IMR-90 (cell line): Measurements from ENCODE around the gene PTPN21. TPM values are rescaled to one million over a fixed set of nuclear protein-coding genes. Genes with fewer than 3 reads are reported as not detected.

Experiments
- ATAC-seq: fragments of 200-7000 bp; cut with Tn5 transposase; 2 replicates; pipeline ENCODE4 v1.9.1; 2020; ENCODE audit warnings: low read depth, mild to moderate bottlenecking, moderate library complexity
- BruUV-seq: library from RNA; stranded (reverse); fragments of 400-500 nt; replicated peaks from 2 replicates; lab custom pipeline; 2021; lab: Mats Ljungman, UMichigan
- CTCF ChIA-PET: fragments of 300-600 bp; formaldehyde crosslinking; extraction: SDS; loops from one replicate; lab custom pipeline; 2021; ENCODE audit warnings: antibody characterized with exemption; lab: Yijun Ruan, JAX
- POLR2A ChIA-PET: fragments of 300-600 bp; sonication (Branson Sonifier 250); formaldehyde crosslinking; loops from one replicate; lab custom pipeline; 2022; ENCODE audit warnings: antibody characterized with exemption; ENCODE audit not compliant: unreplicated experiment; lab: Charles Lee
- DNase-seq: peaks from one replicate; pipeline ENCODE4 v3.0.0; 2013
- H2AFZ ChIP-seq: replicated peaks from 2 replicates; pipeline ENCODE3; 2013; ENCODE audit warnings: low read length, mild to moderate bottlenecking; ENCODE audit not compliant: poor library complexity
- H2AK5ac ChIP-seq: 2 replicates; pipeline ENCODE4 v1.6.1; 2013; ENCODE audit warnings: low read depth, low read length, inconsistent platforms
- H2AK9ac ChIP-seq: replicated peaks from 2 replicates; pipeline ENCODE3; 2013; ENCODE audit warnings: mild to moderate bottlenecking, low read depth, low read length, moderate library complexity; ENCODE audit not compliant: poor library complexity
- H2BK120ac ChIP-seq: 2 replicates; pipeline ENCODE4 v1.6.1; 2013; ENCODE audit warnings: low read depth, low read length, inconsistent platforms
- H2BK15ac ChIP-seq: 3 replicates; pipeline ENCODE4 v1.6.1; 2013; ENCODE audit warnings: low read depth, low read length, inconsistent platforms
- H2BK20ac ChIP-seq: 2 replicates; pipeline ENCODE4 v1.6.1; 2013; ENCODE audit warnings: low read depth, mild to moderate bottlenecking, inconsistent platforms, low read length, moderate library complexity
- H2BK5ac ChIP-seq: 2 replicates; pipeline ENCODE4 v1.6.1; 2013; ENCODE audit warnings: mild to moderate bottlenecking, low read depth, low read length, inconsistent platforms; ENCODE audit not compliant: poor library complexity, severe bottlenecking
- H3K14ac ChIP-seq: replicated peaks from 2 replicates; pipeline ENCODE4 v1.6.1; 2013; ENCODE audit warnings: low read depth, low read length, inconsistent platforms
- H3K18ac ChIP-seq: 2 replicates; pipeline ENCODE4 v1.6.1; 2013; ENCODE audit warnings: low read depth, low read length, control low read depth
- H3K23ac ChIP-seq: 2 replicates; pipeline ENCODE4 v1.6.1; 2013; ENCODE audit warnings: low read depth, low read length, inconsistent platforms
- H3K27ac ChIP-seq: 2 replicates; pipeline ENCODE4 v1.5.1; 2013; ENCODE audit warnings: mild to moderate bottlenecking, control low read depth, low read length; ENCODE audit not compliant: insufficient read depth
- H3K27me3 ChIP-seq: 2 replicates; pipeline ENCODE4 v1.6.1; 2013; ENCODE audit warnings: low read length; ENCODE audit not compliant: control insufficient read depth, insufficient read depth
- H3K36me3 ChIP-seq: 2 replicates; pipeline ENCODE4 v1.6.1; 2013; ENCODE audit warnings: low read length, mixed read lengths; ENCODE audit not compliant: control insufficient read depth, insufficient read depth
- H3K4ac ChIP-seq: 2 replicates; pipeline ENCODE4 v1.6.1; 2013; ENCODE audit warnings: low read depth, low read length, inconsistent platforms
- H3K4me1 ChIP-seq: 2 replicates; pipeline ENCODE4 v1.6.1; 2013; ENCODE audit warnings: low read length, mixed read lengths; ENCODE audit not compliant: control insufficient read depth, insufficient read depth
- H3K4me2 ChIP-seq: 2 replicates; pipeline ENCODE4 v1.6.1; 2013; ENCODE audit warnings: low read depth, mild to moderate bottlenecking, control low read depth, low read length, moderate library complexity
- H3K4me3 ChIP-seq: 2 replicates; pipeline ENCODE4 v1.5.1; 2013; ENCODE audit warnings: low read depth, mild to moderate bottlenecking, control low read depth, low read length, moderate library complexity; ENCODE audit not compliant: insufficient read depth
- H3K56ac ChIP-seq: 2 replicates; pipeline ENCODE4 v1.6.1; 2013; ENCODE audit warnings: low read length, inconsistent platforms; ENCODE audit not compliant: insufficient read depth; ENCODE audit errors: extremely low read depth
- H3K79me1 ChIP-seq, 2 experiments: 2 replicates each; pipeline ENCODE4 v1.6.1; 2013; ENCODE audit warnings: low read length in 2 of 2, inconsistent platforms in 1 of 2, low read depth in 1 of 2
- H3K9ac ChIP-seq: 2 replicates; pipeline ENCODE4 v1.6.1; 2013; ENCODE audit warnings: low read depth, low read length, control low read depth
- H3K9me1 ChIP-seq: 2 replicates; pipeline ENCODE4 v1.6.1; 2013; ENCODE audit warnings: low read length, inconsistent platforms; ENCODE audit not compliant: insufficient read depth
- H3K9me3 ChIP-seq: 2 replicates; pipeline ENCODE4 v1.6.1; 2013; ENCODE audit warnings: low read length; ENCODE audit not compliant: control insufficient read depth, insufficient read depth
- H4K20me1 ChIP-seq: 2 replicates; pipeline ENCODE4 v1.6.1; 2013; ENCODE audit warnings: low read length, inconsistent platforms; ENCODE audit not compliant: insufficient read depth
- H4K5ac ChIP-seq: 2 replicates; pipeline ENCODE4 v1.6.1; 2013; ENCODE audit warnings: mild to moderate bottlenecking, low read depth, low read length, control low read depth
- H4K8ac ChIP-seq, 2 experiments: 2 replicates each; pipeline ENCODE4 v1.6.1; 2013; ENCODE audit warnings: low read depth in 2 of 2, low read length in 2 of 2, control low read depth in 1 of 2, inconsistent platforms in 1 of 2
- H4K91ac ChIP-seq: 2 replicates; pipeline ENCODE4 v1.6.1; 2013; ENCODE audit warnings: low read depth, low read length, inconsistent platforms; ENCODE audit not compliant: insufficient read depth
- BHLHE40 ChIP-seq: fragments of 150-350 bp; IDR thresholded peaks from 2 replicates; pipeline ENCODE4 v1.6.1; 2016; ENCODE audit warnings: mild to moderate bottlenecking, low read depth, low read length
- CEBPB ChIP-seq: IDR thresholded peaks from 2 replicates; pipeline ENCODE4 v1.6.1; 2012; ENCODE audit warnings: low read depth, low read length, improper control_type of control experiment
- CHD1 ChIP-seq: IDR thresholded peaks from 2 replicates; pipeline ENCODE4 v1.6.1; 2012; ENCODE audit warnings: low read depth, low read length, improper control_type of control experiment
- CTCF ChIP-seq: conservative IDR thresholded peaks from 2 replicates; pipeline ENCODE4 v1.5.1; 2012; ENCODE audit warnings: mild to moderate bottlenecking, low read depth, low read length, improper control_type of control experiment
- FOS ChIP-seq: fragments of 150-350 bp; IDR thresholded peaks from 2 replicates; pipeline ENCODE4 v1.6.1; 2016; ENCODE audit warnings: low read depth, low read length
- MAFK ChIP-seq: IDR thresholded peaks from 2 replicates; pipeline ENCODE4 v1.6.1; 2012; ENCODE audit warnings: low read depth, low read length, improper control_type of control experiment
- MAZ ChIP-seq: IDR thresholded peaks from 2 replicates; pipeline ENCODE4 v1.6.1; 2012; ENCODE audit warnings: low read depth, mild to moderate bottlenecking, low read length, improper control_type of control experiment, moderate library complexity, borderline replicate concordance
- RAD21 ChIP-seq: IDR thresholded peaks from 2 replicates; pipeline ENCODE4 v1.6.1; 2012; ENCODE audit warnings: low read length, improper control_type of control experiment
- RFX5 ChIP-seq: IDR thresholded peaks from 2 replicates; pipeline ENCODE4 v1.8.0; 2012; ENCODE audit warnings: low read depth, mild to moderate bottlenecking, low read length, moderate library complexity
- SMC3 ChIP-seq: fragments of 150-350 bp; IDR thresholded peaks from 2 replicates; pipeline ENCODE4 v1.6.1; 2016; ENCODE audit warnings: low read depth, mild to moderate bottlenecking, antibody characterized with exemption, low read length, moderate library complexity
- USF2 ChIP-seq: fragments of 150-350 bp; IDR thresholded peaks from 2 replicates; pipeline ENCODE4 v1.6.1; 2017; ENCODE audit warnings: mild to moderate bottlenecking, antibody characterized with exemption, low read length, low read depth
- WGBS, 2 experiments: methylation state at CpG; one replicate each; pipeline versions ENCODE4 v1.1.5 to v1.1.7; 2013; ENCODE audit warnings: missing lambda C conversion rate in 2 of 2; ENCODE audit not compliant: insufficient read length in 1 of 2; ENCODE audit errors: extremely low coverage in 2 of 2; 5-methylcytosine and 5-hydroxymethylcytosine counted together
- dilution Hi-C: fragments of 300-500 bp; cut with HindIII; formaldehyde crosslinking; loops from one replicate; pipeline ENCODE4 v1.14.3; 2018; ENCODE audit warnings: low sequenced_read_pairs; ENCODE audit not compliant: unreplicated experiment
- in situ Hi-C: fragments of 300-500 bp; cut with MboI; formaldehyde crosslinking; loops from 3 replicates; pipeline ENCODE4 v1.14.3; 2019; ENCODE audit warnings: low sequenced_read_pairs, inconsistent platforms, mixed read lengths
- intact Hi-C: fragments of 100-400 bp; cut with micrococcal nuclease; formaldehyde crosslinking; loops from 2 replicates; pipeline ENCODE4 v1.10.0; 2022
- polyA plus RNA-seq, 3 experiments: library from polyadenylated mRNA; depleted of rRNA; stranded (reverse); fragments of >200 nt; gene quantifications; 2 replicates each; pipeline ENCODE4 v1.2.3, GENCODE V29; 2012; ENCODE audit warnings: low replicate concordance in 1 of 3
- total RNA-seq: library from RNA; depleted of rRNA; stranded (reverse); fragments of >200 nt; gene quantifications from 2 replicates; pipeline ENCODE4 v1.2.3, GENCODE V29; 2012

The PTPN21 gene
- total and polyA plus RNA-seq, 2 of the 4 experiments (the other 2 are of a cell fraction) = 10.4 to 10.7 TPM

GRCh38 chr14:88473791-88474190 lies 81.0 kb downstream of the PTPN21 start:
- Histone ChIP-seq H3K4me2 (no peak overlapping the region; the same call in 1 of the 2 replicates), H4K8ac (peak overlapping the region in 1 of 2 experiments; percentile 72; a peak in 3 of 4 replicates), H3K23ac (no peak overlapping the region), H3K36me3 (peaks cover 33% of the 10 kb centered on the region), H2BK5ac (peak overlapping the region; percentile 83), H3K4ac (peak overlapping the region; percentile 80; the same call in 1 of the 2 replicates), H2BK20ac (peak overlapping the region; percentile 69), H3K4me1 (peaks cover 30% of the 10 kb centered on the region), H2BK120ac (peak overlapping the region; percentile 71), H2BK15ac (no peak overlapping the region; the same call in 2 of the 3 replicates), H3K9me1 (peaks cover 23% of the 10 kb centered on the region), H2AFZ (no peak overlapping the region), H2AK9ac (no peak overlapping the region), H2AK5ac (no peak overlapping the region), H3K27ac (peak overlapping the region; percentile 95; the same call in 1 of the 2 replicates), H4K91ac (0 out of 2 replicates have a peak overlapping the region, but pooled peaks have one; percentile 78), H3K56ac (peak overlapping the region; percentile 32; the same call in 1 of the 2 replicates), H3K18ac (peak overlapping the region; percentile 74; the same call in 1 of the 2 replicates), H3K14ac (0 out of 2 replicates have a peak overlapping the region, but pooled peaks have one; percentile 74), H4K5ac (no peak overlapping the region; the same call in 1 of the 2 replicates), H3K4me3 (no peak overlapping the region), H4K20me1 (peaks cover under 1% of the 10 kb centered on the region; the same call in 1 of the 2 replicates), H3K9ac (peak overlapping the region; percentile 49; the same call in 1 of the 2 replicates), H3K79me1 (peaks cover 34 to 58% of the 10 kb centered on the region in 2 experiments), H3K27me3 (no peaks in the 10 kb centered on the region), H3K9me3 (no peaks in the 10 kb centered on the region)
- ChIA-PET POLR2A (no interaction called here), CTCF (no interaction called here)
- TF ChIP-seq MAZ (no peak), CHD1 (no peak), CTCF (no peak), RFX5 (no peak), SMC3 (no peak), CEBPB (no peak), FOS (no peak), USF2 (no peak), BHLHE40 (no peak), RAD21 (no peak), MAFK (no peak)
- ATAC-seq (peak; percentile 54), DNase-seq (peak; percentile 38)
- intact Hi-C loops (no loop called here), in situ Hi-C loops (no loop called here), dilution Hi-C loops (no loop called here)
- WGBS, 2 experiments = no CpG with 5 or more reads among the region's 1 CpG
- no TSS peak for BruUV-seq
